HG03097 (cell line): ENCODE results near the gene PFKFB3.
"Not testable (repeated sequence)": the region's sequence is repeated elsewhere in the genome, so short reads cannot be mapped to it uniquely, and the experiment has no call there.

Source experiments
- ATAC-seq: cut with Tn5 transposase; IDR thresholded peaks from one replicate; pipeline ENCODE4 v1.9.1; 2021; ENCODE audit not compliant: unreplicated experiment, low FRiP score

PFKFB3 gene

DNA sequence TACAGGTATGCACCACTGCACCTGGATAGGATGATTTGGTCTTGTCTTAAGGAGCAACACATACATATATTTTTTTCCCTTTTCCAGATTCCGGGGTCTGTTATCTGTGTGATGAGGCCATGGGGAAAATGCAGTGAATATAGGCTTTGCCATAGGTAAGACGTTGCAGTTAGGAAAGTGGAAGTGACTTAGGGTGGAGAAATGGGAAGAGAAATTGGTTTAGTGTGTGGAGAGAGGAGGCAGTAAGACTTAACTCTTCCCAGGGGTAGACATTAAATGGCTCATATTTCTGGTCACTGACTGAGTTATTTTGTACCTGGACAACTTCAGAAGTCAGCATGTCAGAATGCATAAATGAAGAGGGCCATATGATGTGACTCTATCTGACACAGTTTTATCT is 66.7 kb downstream of the PFKFB3 start:
- no peak for ATAC-seq

DNA sequence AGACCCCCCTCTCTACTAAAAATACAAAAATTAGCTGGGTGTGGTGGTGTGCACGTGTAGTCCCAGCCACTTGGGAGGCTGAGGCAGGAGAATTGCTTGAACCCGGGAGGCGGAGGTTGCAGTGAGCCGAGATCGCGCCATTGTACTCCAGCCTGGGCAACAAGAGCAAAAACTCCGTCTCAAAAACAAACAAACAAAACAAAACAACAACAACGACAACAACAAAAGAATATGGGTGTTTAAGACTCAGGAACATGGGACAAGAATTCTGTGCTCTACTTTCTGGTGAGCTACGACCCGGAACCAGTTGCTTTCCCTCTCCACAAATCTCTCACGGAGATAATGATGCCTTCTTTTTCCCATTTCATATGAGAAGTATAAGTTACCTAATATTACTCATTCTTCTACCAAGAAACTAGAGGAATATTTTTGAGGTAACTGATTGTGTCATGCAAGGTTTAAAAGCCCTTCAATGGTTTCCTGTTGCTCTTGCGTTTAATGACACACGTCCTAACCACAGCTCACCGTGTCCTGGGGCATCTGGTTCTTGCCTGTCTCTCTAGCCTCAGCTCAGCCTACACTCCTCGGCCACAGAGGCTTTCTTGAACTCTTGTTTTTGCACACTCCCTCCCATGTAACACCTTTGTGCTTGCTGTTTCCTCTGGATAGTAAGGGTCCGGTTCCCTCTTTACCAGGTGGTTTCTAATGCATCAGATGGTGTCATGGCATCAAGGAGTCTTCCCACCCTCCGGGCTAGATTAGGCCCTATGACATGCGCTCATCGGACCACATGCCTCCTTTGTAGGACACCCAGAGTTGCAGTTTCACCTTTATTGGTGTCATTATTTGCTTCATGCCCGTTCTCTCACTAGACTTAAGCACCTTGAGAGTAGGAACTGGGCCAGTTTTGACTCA is 67.5 kb downstream of the PFKFB3 start:
- ATAC-seq = peak; percentile 71

DNA sequence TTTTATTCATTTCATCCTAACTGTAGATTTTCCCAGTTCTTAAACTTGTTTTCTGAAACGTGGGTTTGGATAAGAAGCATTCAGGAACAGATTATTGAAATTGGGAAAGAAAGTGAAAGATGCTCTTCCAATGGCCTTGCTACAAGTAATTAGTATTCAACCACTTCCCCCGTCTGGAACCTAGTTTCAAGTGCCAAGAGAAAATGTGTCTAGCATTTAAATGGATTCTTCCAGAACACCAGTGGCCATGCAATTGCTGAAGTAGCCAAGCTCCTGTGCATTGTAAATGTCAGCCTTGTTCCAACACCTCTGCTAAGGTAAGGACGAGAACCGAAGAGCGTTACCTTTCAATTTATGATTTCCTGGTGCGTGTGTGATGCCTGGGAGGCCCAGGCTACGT is 68.2 kb downstream of the PFKFB3 start:
- ATAC-seq = no peak

DNA sequence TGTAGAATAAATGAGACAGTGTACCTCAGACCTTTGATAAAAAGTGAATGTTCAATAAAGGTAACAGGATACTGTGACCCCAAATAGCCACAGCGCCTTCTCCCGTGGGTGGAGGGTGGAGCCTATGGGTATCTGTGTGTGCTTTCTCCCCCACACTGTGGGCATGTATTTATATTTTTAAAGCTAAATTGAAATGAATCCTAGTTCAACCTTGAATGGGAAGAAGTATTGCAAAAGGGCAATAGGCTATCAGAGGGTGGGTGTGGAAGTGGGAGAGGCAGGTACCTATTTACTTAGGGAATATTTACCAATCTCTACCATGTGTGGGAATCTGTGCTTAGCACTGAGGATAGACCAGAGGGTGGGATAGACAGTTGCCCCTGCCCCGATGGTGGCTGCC is 68.9 kb downstream of the PFKFB3 start:
- no peak for ATAC-seq

DNA sequence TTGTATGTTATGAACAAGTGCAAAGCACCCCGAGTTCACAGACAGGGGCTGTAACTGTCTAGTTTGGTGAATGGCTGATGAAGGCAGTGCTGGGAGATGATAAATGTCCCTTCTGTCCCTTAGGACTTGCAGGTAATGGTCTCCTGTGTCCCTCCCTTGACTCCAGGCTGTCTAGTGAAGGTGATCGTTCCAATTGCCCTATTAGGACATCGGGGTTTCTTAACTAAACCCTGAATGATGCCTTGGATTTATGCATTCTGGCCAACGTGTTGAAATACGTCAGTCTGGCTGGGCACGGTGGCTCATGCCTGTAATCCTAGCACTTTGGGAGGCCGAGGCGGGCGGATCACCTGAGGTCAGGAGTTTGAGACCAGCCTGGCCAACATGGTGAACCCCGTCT is 69.4 kb downstream of the PFKFB3 start:
- ATAC-seq = no peak

DNA sequence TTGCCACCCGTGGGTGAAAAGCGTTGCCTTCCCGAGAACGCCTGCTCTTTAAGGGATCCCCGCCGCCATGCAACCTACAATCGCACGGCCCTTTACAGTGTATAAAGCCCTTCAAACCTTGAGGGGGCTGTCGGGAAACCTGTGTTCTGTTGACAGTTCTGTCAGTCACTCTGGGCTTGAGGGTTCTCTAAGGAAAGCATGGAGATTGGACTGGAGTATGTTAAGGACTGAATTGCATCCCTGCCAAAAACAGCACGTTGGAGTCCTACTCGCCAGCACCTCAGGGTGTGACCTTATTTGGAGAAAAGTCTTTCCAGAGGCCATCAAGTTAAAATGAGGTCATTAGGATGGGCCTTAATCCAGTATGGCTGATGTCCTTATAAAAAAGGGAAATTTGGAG is 70.6 kb downstream of the PFKFB3 start:
- no peak for ATAC-seq

DNA sequence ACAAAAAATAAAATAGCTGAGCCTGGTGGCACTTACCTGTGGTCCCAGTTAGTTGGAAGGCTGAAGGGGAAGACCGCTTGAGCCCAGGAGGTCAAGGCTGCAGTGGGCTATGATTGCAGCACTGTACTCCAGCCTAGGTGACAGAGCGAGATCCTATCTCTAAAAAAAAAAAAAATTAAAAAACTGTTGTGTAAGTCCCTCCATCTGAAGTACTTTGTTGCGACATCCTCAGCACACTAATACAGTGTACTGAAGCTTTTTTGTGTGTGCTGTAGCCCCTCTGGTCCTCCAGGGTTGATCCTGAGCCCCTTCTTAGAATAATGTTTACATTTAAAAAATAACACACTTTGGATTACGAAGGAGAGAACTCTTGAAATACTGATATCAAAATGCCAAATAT is 71.3 kb downstream of the PFKFB3 start:
- ATAC-seq = no peak

DNA sequence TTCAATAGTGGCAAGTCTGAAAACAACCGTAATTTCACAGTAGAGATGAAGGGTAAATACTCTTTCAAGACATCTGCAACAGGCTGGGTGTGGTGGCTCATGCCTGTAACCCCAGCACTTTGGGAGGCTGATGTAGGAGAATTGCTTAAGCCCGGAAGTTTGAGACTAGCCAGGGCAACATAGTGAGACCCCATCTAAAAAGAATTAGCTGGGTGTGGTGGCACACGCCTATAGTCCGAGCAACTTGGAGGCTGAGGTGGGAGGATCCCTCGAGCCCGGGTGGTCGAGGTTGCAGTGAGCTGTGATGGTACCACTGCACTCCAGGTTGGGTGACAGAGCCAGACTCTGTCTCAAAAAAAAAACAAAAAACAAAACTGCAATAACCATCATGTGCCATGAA is 71.8 kb downstream of the PFKFB3 start:
- no peak for ATAC-seq

DNA sequence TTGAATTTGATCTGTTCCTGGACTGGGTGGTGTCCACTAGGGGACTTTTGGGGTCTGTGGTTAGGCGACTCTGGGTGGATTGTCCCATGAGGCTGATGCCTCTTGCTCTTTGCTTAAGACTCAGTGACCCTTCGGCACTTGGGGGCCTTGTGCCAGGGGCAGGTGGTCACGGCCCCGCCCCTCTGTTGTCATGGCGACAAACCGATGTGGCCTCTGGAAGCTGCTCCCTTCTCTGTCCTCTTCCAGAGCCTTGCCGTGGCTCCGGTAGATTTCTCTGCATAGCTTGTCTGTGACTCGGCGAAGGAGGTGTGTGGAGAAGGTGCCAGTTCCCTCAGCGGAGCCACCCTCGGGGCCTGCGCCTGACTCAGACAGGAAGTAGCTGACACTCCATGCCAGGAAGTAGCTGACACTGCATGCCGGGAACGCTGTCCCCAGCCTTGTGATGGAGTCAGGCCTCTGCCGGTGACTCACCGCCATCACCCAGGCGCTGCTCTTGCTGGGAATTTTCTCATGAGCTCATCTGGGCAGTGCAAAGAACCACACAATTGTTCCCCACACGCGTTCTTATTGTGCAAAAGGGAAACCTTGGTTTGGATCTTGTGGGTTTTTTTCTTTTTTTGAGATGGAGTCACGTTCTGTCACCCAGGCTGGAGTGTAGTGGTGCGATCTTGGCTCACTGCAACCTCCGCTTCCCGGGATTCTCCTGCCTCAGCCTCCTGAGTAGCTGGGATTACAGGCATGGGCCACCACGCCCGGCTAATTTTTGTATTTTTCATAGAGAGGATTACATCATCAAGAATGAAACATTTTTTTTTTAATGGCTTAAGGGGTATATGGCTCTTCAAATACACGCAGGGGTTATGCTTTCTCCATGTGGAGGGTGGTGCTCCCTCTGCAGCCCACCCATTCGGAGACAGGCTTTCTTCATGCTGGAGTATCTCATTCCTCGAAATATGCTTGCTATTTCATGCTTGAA is 72.6 kb downstream of the PFKFB3 start:
- ATAC-seq = no peak

DNA sequence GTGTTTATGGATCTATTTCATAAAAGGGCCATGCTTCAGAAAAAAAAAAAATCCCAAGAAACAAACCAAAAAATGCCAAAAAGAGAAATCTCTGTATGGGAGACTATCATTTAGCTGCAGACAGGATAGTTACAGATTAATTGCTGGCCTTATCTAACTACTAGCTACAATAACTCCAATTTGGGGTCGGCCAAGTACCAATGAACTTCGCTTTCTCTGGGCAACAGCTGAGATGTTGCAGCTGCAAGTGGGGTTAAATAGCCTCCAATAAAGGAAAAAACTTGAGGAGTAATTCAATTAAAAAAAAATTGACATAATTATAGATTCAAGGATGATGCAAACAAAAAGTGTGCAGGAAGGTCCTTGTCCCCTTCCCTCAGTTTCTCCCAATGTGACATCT is 73.6 kb downstream of the PFKFB3 start:
- ATAC-seq = no peak

DNA sequence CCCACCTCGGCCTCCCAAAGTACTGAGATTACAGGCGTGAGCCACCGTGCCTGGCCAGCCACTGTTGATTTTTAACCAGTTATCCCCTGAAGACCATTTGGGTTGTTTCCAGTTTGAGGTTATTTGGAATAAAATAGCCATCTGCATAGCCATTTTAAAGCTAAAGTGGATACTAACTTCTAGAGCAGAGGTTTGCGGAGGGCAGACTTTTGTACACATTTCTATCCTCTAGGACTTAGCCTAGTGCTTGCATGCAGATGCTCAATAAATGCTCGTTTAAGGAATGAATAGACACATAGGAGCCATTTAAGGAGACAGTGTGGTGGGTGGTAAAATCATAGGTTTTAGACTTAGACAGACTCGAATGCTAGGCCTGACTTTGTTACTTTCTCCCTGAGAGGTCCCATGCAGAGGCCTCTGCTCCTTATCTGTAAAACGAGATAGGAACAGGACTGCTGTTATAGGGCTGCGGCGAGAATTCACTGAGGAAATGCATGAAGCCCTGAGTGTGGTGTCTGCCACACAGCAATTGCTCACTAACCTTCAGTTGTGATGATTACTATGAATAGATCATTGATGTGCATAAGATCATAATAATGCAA is 75.9 kb downstream of the PFKFB3 start:
- no peak for ATAC-seq

DNA sequence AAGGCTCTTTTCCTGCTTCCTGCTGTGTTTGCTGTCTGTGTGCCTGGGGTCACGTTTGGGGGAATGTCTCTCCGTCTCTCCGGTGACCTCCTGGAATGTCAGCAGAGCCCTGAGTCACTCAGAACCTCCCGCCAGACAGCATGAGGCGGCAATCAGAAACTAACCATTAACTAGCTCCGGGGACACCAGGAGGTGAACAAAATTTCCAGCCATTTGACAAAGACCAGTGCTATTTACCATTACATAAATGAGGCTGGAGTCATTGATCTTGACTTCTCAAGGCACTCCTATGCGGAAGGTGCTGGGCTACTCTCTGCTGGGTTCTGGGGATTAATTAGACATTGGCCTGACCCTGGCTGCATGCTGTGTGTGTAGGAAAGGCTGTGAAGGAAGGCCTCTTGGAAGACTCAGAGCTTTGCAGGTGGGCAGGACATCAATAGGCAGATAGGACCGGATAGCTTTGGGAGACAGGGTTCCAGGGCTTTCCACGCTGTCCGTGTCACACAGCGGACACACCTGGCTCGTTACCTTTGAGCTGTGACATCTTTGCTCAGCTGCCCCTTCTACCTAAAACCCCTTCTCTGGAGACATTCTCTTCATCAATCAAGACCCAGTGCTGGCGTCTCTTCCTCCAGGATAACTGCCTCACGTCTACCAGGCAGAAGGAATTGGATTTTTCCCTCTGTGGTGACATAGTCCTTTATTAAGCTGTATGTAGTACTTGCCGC is 77.0 kb downstream of the PFKFB3 start:
- ATAC-seq = no peak

DNA sequence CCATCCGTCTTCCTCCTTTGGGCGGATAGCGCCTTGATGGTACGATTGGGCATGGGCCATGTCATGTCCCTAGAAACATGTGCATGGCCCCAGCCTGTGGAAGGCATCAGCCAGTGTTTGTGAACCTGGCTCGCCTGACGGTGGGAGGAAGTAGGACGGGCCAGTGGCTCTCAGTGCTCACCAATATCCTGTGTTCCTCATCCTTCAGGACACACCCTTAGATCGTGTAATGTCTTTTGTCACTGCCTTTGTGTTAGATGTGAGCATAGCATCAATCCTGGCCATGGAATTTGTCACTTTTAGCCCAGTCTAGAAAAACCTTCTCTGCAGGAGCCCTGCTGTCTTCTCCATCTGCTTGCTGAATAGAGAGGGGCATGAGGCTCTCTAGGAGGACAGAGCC is 77.6 kb downstream of the PFKFB3 start:
- no peak for ATAC-seq

DNA sequence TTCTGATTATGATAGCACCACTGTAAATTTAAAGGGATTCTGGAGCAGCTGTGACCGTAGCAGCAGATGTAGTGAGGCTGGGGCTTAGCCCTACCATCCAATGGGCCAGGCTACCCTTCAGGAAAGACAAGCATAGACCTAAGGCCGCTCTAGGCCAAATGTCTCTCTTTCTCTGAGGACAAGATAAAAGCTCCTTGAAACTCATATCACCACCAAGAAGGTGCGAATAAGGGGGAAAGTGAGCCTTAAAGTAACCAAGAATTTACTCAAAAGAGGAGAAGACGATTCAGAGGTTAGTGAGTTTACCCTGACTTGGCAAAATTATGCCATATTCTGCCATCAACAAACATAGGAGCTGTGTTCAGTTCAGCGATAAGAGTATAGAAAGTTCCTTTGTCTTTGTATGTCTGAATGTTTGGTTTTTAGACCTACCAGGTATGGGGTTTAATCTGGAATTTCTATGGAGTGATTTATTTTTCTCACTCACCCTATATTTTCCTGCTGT is 79.8 kb downstream of the PFKFB3 start:
- ATAC-seq = no peak

DNA sequence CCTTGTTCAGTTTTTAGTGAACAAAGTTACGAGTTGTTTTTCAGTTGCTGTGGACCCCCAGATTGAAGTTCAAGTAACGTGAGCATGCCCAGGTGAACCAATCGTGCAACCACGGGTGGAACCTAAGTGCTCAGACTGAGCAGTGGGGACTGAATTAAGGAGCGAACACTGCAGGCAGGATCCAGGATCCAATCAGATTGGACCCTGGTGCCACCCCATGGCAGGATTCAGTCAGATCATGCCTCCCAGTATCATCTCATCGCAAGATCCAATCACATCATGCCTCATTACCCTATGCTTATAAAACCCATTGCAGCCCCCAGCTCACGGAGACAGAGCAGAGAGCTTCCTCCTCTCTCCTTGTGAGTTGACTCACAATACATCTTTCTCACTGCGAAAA is 80.9 kb downstream of the PFKFB3 start:
- ATAC-seq = no peak

DNA sequence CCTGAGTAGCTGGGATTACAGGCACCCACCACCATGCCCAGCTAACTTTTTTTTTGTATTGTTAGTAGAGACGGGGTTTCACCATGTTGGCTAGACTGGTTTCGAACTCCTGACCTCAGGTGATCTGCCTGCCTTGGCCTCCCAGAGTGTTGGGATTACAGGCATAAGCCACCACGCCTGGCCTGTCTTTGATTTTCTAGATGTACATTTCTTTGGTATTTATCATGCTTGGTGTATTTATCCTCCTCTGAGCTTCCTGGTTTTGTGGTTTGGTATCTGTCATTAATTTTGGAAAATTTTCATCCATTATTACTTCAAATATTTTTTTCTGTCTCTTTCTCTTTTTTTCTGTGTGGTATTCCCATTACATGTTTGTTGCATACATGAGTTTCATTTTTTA is 87.9 kb downstream of the PFKFB3 start:
- ATAC-seq = not testable (repeated sequence)

DNA sequence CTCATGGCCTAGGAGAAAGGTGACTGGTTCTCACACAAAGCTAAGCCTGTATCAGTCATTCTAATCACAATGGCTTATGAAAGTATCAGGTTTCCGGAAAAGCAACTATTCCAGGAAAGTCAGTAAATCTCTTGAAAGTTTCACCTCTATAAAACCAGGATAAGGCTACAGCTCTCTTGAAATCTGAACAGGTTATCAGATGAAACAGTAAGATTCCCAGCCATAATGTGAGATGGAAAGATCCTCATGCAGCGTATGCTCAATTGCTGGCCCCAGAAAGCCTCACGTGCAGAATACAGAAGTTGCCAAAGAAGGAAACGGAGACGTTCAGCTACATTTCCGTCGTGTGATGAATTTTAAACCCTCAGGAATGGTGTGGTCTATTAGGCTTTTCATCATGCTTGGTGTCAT is 90.0 kb downstream of the PFKFB3 start:
- no peak for ATAC-seq

DNA sequence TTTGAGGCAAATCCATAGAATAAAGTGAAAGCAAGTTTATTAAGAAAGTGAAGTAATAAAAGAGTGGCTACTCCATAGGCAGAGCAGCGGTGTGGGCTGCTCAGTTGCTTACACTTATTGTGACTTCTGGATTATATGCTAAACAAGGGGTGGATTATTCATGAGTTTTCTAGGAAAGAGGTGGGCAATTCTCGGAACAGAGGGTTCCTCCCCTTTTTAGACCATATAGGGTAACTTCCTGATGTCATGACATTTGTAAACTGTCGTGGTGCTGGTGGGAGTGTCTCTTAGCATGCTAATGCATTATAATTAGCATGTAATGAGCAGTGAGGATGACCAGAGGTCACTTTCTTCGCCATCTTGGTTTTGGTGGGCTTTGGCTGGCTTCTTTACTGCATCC is 93.7 kb downstream of the PFKFB3 start:
- ATAC-seq = not testable (repeated sequence)

DNA sequence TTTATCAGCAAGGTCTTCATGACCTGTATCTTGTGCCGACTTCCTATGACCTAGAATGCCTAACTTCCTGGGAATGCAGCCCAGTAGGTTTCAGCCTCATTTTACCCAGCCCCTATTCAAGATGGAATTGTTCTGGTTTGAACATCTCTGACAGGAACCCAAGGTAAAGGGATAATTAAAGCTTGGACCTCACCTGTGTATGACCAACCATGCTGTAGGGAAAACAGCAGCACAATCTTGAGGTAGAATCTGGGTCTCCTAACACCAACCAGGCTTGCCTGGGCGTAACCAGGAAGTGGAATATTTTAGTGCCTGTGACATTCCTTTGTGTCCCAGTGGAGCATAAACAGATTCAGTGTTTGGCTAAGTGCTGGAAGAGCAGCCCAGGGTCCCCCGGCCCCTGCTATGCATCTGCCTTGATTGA is 94.1 kb downstream of the PFKFB3 start:
- ATAC-seq = no peak

DNA sequence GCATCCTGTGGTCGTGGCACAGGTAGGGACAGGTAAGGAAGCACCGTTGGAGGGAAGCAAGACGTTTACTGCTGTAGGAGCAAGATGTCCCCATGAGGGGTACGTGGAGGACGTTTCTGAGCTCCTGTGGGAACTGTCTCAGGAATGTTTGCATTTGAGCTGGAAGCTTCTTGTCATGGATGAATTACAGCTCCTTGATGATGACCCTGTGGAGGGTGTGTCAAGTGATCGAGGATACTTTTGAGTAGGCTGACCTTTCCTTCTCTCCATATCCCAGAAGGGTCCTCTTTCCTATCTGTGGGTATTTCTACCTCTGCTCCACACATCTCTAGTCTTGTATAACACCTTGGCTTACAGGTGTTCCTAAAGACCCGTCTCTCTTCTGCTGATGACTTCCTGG is 94.8 kb downstream of the PFKFB3 start:
- ATAC-seq = no peak
